GM12878 (cell line): Measurements from ENCODE around the gene USP21. TPM values are rescaled to one million over a fixed set of nuclear protein-coding genes. Genes with fewer than 3 reads are reported as not detected.

Experiments used
- ATAC-seq: fragments of 200-7000 bp; cut with Tn5 transposase; 3 replicates; pipeline ENCODE4 v1.9.1; 2020; ENCODE audit warnings: mild to moderate bottlenecking, moderate library complexity
- BruUV-seq: library from RNA; stranded (reverse); fragments of 400-500 nt; replicated peaks from 2 replicates; lab custom pipeline; 2021; lab: Mats Ljungman, UMichigan
- CTCF ChIA-PET: fragments of 300-600 bp; sonication (Branson Sonifier 250); formaldehyde crosslinking; extraction: SDS; loops from one replicate; lab custom pipeline; 2021; ENCODE audit warnings: inconsistent platforms; lab: Yijun Ruan, JAX
- POLR2A ChIA-PET: fragments of 350-600 bp; formaldehyde crosslinking; extraction: SDS; loops from one replicate; lab custom pipeline; 2021; ENCODE audit warnings: inconsistent platforms; lab: Charles Lee
- RAD21 ChIA-PET: fragments of 300-600 bp; sonication (Branson Sonifier 250); formaldehyde crosslinking; loops from one replicate; lab custom pipeline; 2023; ENCODE audit warnings: antibody characterized with exemption; ENCODE audit not compliant: unreplicated experiment; lab: Charles Lee
- SMC1A ChIA-PET: fragments of 300-600 bp; sonication (Branson Sonifier 250); formaldehyde crosslinking; loops from one replicate; lab custom pipeline; 2023; ENCODE audit not compliant: unreplicated experiment, uncharacterized antibody; lab: Charles Lee
- DNase-seq: peaks from one replicate; pipeline ENCODE4 v3.0.0-alpha.2; 2011; ENCODE audit warnings: low read depth, low spot score
- FAIRE-seq: peaks from 3 replicates; lab custom pipeline; 2011; peaks lifted over from hg19 to GRCh38; lab: Jason Lieb, UNC
- H2AFZ ChIP-seq: 2 replicates; pipeline ENCODE4 v1.6.0; 2011; ENCODE audit warnings: low read depth, low read length, control low read depth; ENCODE audit not compliant: control insufficient read depth
- H3K27ac ChIP-seq: 2 replicates; pipeline ENCODE4 v1.5.1; 2011; ENCODE audit warnings: control low read depth; ENCODE audit not compliant: control insufficient read depth, insufficient read depth
- H3K27me3 ChIP-seq, 2 experiments: replicated peaks in 1 of 2; 2 replicates each; pipeline versions ENCODE4 v1.6.0 to v1.6.1; 2011; ENCODE audit warnings: low read length in 1 of 2; ENCODE audit not compliant: control insufficient read depth in 2 of 2, insufficient read depth in 2 of 2
- H3K36me3 ChIP-seq, 2 experiments: 2 replicates each; pipeline ENCODE4 v1.5.1; 2011; ENCODE audit warnings: low read length in 1 of 2; ENCODE audit not compliant: control insufficient read depth in 2 of 2, insufficient read depth in 2 of 2
- H3K4me1 ChIP-seq: 2 replicates; pipeline ENCODE4 v1.6.1; 2011; ENCODE audit warnings: mild to moderate bottlenecking, low read length, moderate library complexity, mixed read lengths; ENCODE audit not compliant: control insufficient read depth, insufficient read depth
- H3K4me2 ChIP-seq: 2 replicates; pipeline ENCODE4 v1.6.0; 2011; ENCODE audit warnings: control low read depth; ENCODE audit not compliant: control insufficient read depth, insufficient read depth
- H3K4me3 ChIP-seq: fragments of 200-600 bp; sonication (generic); 2 replicates; pipeline ENCODE4 v1.5.1; 2016
- H3K79me2 ChIP-seq: 2 replicates; pipeline ENCODE4 v1.6.0; 2011; ENCODE audit warnings: low read length; ENCODE audit not compliant: control insufficient read depth, insufficient read depth
- H3K9ac ChIP-seq: 2 replicates; pipeline ENCODE4 v1.8.0; 2011; ENCODE audit warnings: low read length, control low read depth, mixed read lengths; ENCODE audit not compliant: control insufficient read depth, insufficient read depth
- H3K9me3 ChIP-seq: replicated peaks from 3 replicates; pipeline ENCODE4 v1.5.1; 2011; ENCODE audit warnings: mild to moderate bottlenecking, low read length; ENCODE audit not compliant: control insufficient read depth, insufficient read depth
- H4K20me1 ChIP-seq: 2 replicates; pipeline ENCODE4 v1.6.0; 2011; ENCODE audit not compliant: control insufficient read depth, insufficient read depth
- GABPA ChIP-seq: IDR thresholded peaks from 2 replicates; pipeline ENCODE4 v1.6.1; 2014; ENCODE audit warnings: antibody characterized with exemption, low read depth, mild to moderate bottlenecking, inconsistent platforms
- LARP7 ChIP-seq: fragments of 450-650 bp; IDR thresholded peaks from 2 replicates; pipeline ENCODE4 v1.6.1; 2017; ENCODE audit warnings: mild to moderate bottlenecking
- PAX5 ChIP-seq: IDR thresholded peaks from 2 replicates; pipeline ENCODE4 v1.6.1; 2011; ENCODE audit warnings: low read depth, low read length, borderline replicate concordance
- POLR2A ChIP-seq: IDR thresholded peaks from 2 replicates; pipeline ENCODE4 v1.6.1; 2011; ENCODE audit warnings: low read depth, mild to moderate bottlenecking, low read length
- RFX5 ChIP-seq: IDR thresholded peaks from 2 replicates; pipeline ENCODE4 v1.6.1; 2011; ENCODE audit warnings: low read depth, low read length, improper control_type of control experiment
- ZBTB40 ChIP-seq: fragments of 450-650 bp; IDR thresholded peaks from 2 replicates; pipeline ENCODE4 v1.6.1; 2016; ENCODE audit warnings: mild to moderate bottlenecking, moderate library complexity, borderline replicate concordance
- WGBS: methylation state at CpG from one replicate; pipeline ENCODE4 v1.1.6; 2016; ENCODE audit warnings: low lambda C conversion rate; ENCODE audit not compliant: insufficient replicate concordance, insufficient coverage; ENCODE audit errors: missing lambda C conversion rate; 5-methylcytosine and 5-hydroxymethylcytosine counted together
- in situ Hi-C: fragments of 300-500 bp; cut with MboI; formaldehyde crosslinking; loops from 9 replicates; pipeline ENCODE4 v1.14.3; 2018; ENCODE audit warnings: mixed read lengths
- intact Hi-C: fragments of 100-400 bp; cut with micrococcal nuclease; formaldehyde crosslinking; loops from one replicate; pipeline ENCODE4 v1.14.2; 2022; ENCODE audit not compliant: unreplicated experiment
- polyA plus RNA-seq, 11 experiments: library from polyadenylated mRNA; depleted of rRNA in 4 of 11; unstranded in 6 of 11; stranded (reverse) in 5 of 11; fragments of >200 nt; fragmentation: Nextera tagmentation in 4 of 11; fragmentation: Illumina TruSeq in 1 of 11; extraction: Ambion mirVana in 4 of 11; extraction: Trizol in 1 of 11; gene quantifications; 1 replicate in 1 of 11; 2 replicates in 10 of 11; pipeline versions ENCODE4 v1.2.1 to v1.2.3, GENCODE V29; 2011 to 2016; ENCODE audit warnings: inconsistent platforms in 2 of 11, missing spikeins in 2 of 11, low read depth in 1 of 11
- total RNA-seq, 4 experiments: library from RNA; depleted of rRNA in 3 of 4; stranded (reverse); fragments of >200 nt in 3 of 4; fragmentation: Illumina TruSeq in 1 of 4; extraction: Trizol in 1 of 4; gene quantifications; 2 replicates each; pipeline versions ENCODE4 v1.2.1 to v1.2.3, GENCODE V29; 2013 to 2021
- TF ChIP-seq, protein P1 (sequence below): fragments of 450-650 bp; IDR thresholded peaks from 2 replicates; pipeline ENCODE4 v1.6.1; 2016; ENCODE audit warnings: mild to moderate bottlenecking

Gene USP21
- total and polyA plus RNA-seq, 10 of the 15 experiments (the other 5 are each of a cell fraction or from before 2014, with no cell fraction given), result 3.2 to 28.6 (median 16.6) TPM

DNA sequence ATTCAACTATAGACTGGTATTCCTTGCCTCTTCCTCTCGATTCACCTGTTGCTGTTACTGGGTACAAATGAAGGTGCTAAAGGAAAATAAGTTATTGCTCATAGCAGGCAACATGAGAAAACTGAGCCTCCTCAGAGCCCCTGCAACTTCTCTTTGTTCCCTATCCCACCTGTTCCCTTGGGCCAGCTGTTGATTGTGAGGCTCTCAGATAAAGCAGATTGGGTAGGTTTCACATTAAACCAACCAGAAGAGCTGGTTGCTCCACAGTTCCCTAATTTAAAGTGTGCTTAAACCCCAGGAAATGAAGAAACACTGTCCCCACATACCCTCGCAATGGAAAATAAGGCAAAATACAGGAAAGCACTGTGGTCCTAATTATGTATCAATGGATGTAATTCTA lies 31.7 kb upstream of the USP21 start:
- no peak overlapping the region for H3K27ac ChIP-seq
- BruUV-seq, result no TSS peak
- FAIRE-seq (no peak), ATAC-seq (no peak), DNase-seq (no peak)
- no peak overlapping the region for H3K9ac ChIP-seq
- peaks cover 3% of the 10 kb centered on the region for H3K4me1 ChIP-seq
- no peak overlapping the region for H3K4me2 ChIP-seq
- no peak overlapping the region for H3K4me3 ChIP-seq
- intact Hi-C loops (no loop called here), in situ Hi-C loops (no loop called here)
- no peaks in the 10 kb centered on the region; the same call in 1 of the 2 replicates for H4K20me1 ChIP-seq
- H3K36me3 ChIP-seq, result peaks cover 10 to 20% of the 10 kb centered on the region in 2 experiments
- RAD21 ChIA-PET, result interaction anchor here (1.2 kb wide), 1 partner anchor 13 kb away, joined by 4 read pairs; no protein-coding TSS in a partner anchor
- H2AFZ ChIP-seq, result no peak overlapping the region
- TF ChIP-seq PAX5, result no peak
- no peak for TF ChIP-seq LARP7
- no peak for TF ChIP-seq POLR2A
- TF ChIP-seq GABPA, result no peak
- TF ChIP-seq ZBTB40, result no peak
- no peak for TF ChIP-seq RFX5
- TF ChIP-seq, protein P1, sequence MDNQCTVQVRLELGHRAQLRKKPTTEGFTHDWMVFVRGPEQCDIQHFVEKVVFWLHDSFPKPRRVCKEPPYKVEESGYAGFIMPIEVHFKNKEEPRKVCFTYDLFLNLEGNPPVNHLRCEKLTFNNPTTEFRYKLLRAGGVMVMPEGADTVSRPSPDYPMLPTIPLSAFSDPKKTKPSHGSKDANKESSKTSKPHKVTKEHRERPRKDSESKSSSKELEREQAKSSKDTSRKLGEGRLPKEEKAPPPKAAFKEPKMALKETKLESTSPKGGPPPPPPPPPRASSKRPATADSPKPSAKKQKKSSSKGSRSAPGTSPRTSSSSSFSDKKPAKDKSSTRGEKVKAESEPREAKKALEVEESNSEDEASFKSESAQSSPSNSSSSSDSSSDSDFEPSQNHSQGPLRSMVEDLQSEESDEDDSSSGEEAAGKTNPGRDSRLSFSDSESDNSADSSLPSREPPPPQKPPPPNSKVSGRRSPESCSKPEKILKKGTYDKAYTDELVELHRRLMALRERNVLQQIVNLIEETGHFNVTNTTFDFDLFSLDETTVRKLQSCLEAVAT, result no peak
- no peaks in the 10 kb centered on the region for H3K27me3 ChIP-seq
- CTCF ChIA-PET, result interaction anchor here (0.7 to 2.1 kb wide), 8 partner anchors 10 to 137 kb away, joined by 3 to 12 read pairs (median 4); partner anchors contain the start of genes ARHGAP30 and KLHDC9
- POLR2A ChIA-PET, result interaction anchor here (1.0 kb wide), 3 partner anchors 8 to 27 kb away, joined by 3 to 4 read pairs (median 3); partner anchors contain the start of gene UFC1
- H3K9me3 ChIP-seq, result no peaks in the 10 kb centered on the region
- SMC1A ChIA-PET, result interaction anchor here (0.9 to 1.5 kb wide), 6 partner anchors 10 to 66 kb away, joined by 3 to 8 read pairs (median 3); partner anchors contain the start of genes NIT1 and PFDN2
- 76% methylated on average over 2 of the region's 2 CpGs for WGBS
- H3K79me2 ChIP-seq, result peaks cover 30% of the 10 kb centered on the region
